AG08396 (cell line): Measurements from ENCODE around the gene NDUFS3.
"Not testable (repeated sequence)": the region's sequence is repeated elsewhere in the genome, so short reads cannot be mapped to it uniquely, and the experiment has no call there.

Experiments
- DNase-seq: peaks from one replicate; pipeline ENCODE4 v3.0.0; 2012; ENCODE audit warnings: low spot score, mixed read lengths

The NDUFS3 gene

DNA sequence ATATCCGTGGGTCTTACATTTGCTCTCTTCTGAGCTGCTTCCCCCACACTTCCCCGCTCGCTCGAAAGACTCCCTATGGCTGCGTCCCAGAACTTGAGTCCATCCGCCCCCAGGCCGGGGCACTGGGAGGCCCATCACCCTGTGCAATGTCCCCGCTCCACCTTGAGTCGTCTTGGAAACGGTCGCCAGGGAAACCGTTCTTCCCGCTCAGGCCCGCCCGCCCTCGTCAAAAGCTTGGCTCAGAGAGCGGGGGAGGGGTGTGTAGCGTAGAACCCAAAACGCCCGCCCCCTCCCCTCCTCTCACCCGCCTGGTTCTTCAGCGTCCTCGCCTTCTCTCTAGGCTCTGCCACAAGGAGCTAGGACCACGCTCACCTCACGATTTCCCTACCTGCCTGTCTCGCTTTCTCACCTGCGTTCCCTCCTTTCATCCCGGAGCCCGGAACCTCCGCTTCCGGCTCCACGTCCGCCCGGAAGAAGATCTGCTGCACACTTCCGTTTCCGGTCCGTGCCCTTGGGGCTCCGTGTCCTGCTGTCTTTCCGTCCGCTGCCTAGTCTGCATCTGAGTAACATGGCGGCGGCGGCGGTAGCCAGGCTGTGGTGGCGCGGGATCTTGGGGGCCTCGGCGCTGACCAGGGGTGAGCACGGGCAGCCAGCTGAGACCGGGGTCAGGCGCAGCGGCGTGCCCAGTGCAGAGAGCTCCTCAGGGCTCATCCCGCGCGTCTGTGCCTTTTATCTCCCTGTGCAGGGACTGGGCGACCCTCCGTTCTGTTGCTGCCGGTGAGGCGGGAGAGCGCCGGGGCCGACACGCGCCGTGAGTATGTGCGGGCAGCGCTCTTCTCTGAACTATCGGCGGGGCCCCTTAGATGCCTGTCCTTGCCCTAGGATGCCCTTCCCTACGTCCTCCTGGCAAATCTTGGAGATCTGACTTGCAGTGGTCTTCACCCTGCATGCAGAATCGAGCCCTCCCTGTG lies at the start of gene NDUFS3, which contains the start of gene KBTBD4:
NDUFS3 (plus strand) TSS at position 551 of the 971 bp plus-strand sequence; CDS start at position 569, 18 bp downstream.
KBTBD4 (minus strand) TSS at position 447 of the 971 bp plus-strand sequence; CDS start at position 428, 19 bp downstream.
- peak; percentile 92 for DNase-seq

DNA sequence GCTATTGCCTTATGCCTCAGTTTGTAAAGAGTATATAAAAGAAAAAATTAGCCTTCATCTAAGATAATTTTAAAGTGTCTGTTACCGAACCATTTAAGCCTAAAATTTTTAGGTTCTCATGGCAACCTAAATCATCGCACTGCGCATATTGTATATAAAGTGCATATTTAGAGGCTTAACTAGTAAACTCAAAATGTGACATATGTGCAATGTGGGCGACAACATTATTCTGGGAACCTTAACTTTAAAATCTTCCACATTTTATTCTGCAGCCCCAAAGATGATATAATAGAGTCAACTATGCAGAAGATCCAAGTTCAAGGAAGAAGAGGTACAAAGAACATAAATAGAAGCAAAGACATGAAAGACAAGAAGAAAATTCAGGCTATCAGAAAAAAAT lies 48.9 kb upstream of the NDUFS3 start:
- DNase-seq, result no peak

- DNase-seq, result not testable (repeated sequence)
Observed at GRCh38 chr11:47530721-47531120, 48.2 kb upstream of the NDUFS3 start.

GRCh38 chr11:47531666-47532065 lies 47.2 kb upstream of the NDUFS3 start:
- DNase-seq, result no peak

DNA sequence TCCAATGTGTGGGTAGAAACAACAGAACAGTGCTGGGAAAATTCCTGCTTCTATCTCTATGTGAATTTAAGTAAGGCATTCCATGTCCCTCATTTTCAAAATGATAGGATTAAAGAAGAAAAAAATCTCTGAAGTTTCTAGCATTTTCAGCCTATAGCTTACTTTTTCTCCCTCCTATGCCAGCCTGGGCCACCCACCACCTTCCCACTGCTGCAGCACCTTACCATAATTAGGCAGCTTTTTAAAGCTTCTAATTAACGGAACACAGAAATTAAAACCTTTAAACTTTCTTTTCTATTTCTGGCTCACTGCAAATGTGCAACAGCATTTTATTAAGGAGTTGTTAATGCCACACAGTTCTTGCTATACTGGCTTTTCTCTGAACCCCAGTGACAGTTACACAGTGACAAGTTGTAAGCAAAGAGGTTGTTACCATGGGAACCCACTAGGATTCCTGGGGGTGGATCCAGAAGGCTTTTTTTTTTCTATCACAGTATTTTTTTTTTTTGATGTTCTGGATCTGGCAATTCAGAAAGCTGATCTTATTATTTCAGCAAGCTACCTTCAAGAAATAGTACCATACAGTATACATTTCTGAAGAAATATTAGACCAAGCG lies 46.2 kb upstream of the NDUFS3 start:
- no peak for DNase-seq

GRCh38 chr11:47533690-47534151 lies 45.2 kb upstream of the NDUFS3 start:
- peak; percentile 25 for DNase-seq

GRCh38 chr11:47534704-47535251 lies 44.1 kb upstream of the NDUFS3 start:
- DNase-seq, result no peak

GRCh38 chr11:47536915-47537314 lies 42.0 kb upstream of the NDUFS3 start:
- DNase-seq, result no peak

- no peak for DNase-seq
Observed at GRCh38 chr11:47538741-47539565, 39.9 kb upstream of the NDUFS3 start.

GRCh38 chr11:47539681-47540039 lies 39.2 kb upstream of the NDUFS3 start:
- no peak for DNase-seq

DNA sequence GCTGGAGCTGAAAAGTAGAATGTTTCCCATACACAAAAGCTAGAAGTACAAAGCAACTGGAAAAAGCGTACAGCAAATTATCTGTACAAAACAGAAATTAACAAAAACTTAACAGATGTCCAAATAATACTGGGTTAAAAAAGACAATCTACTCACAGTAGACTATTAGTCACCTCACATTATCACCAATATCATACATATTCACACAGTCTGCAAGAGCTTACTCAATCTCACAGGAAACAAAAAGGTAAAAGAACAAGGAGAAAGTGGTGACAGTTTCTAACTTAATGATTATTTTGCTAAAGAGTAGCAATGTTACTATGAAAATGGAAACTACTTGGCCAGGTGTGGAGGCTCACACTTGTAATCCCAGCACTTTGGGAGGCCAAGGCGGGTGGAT lies 37.8 kb upstream of the NDUFS3 start:
- DNase-seq, result no peak

- DNase-seq, result no peak
Observed at GRCh38 chr11:47545298-47545697, 33.6 kb upstream of the NDUFS3 start.

GRCh38 chr11:47546274-47546673 lies 32.6 kb upstream of the NDUFS3 start:
- not testable (repeated sequence) for DNase-seq

GRCh38 chr11:47550288-47551047 lies 28.4 kb upstream of the NDUFS3 start:
- no peak for DNase-seq

- DNase-seq, result no peak
Observed at GRCh38 chr11:47551086-47551485, 27.8 kb upstream of the NDUFS3 start.

DNA sequence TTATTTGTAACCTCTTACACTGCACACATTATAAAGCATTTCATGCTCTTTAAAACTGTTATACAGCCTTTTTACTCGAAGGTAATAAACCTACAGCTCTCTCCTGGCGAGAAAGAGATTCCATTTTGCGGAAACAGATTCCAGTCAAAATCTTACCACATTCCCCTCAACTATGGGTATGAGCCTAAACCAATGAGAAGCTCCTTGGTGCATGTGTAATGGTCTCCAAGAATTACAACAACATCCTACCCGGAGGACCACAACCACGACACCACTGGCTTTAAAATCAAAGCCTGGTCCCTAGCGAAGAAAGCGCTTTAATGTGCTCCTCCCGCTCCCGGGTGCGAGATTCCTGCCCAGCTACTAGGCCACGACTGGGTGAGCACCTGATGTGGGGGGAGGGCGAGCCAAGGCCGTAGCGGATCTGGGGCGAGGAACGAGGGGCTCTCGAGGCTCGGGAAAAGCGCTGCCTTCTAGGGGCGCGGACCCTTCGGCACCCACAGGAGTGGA lies 26.8 kb upstream of the NDUFS3 start:
- DNase-seq, result peak; percentile 44

DNA sequence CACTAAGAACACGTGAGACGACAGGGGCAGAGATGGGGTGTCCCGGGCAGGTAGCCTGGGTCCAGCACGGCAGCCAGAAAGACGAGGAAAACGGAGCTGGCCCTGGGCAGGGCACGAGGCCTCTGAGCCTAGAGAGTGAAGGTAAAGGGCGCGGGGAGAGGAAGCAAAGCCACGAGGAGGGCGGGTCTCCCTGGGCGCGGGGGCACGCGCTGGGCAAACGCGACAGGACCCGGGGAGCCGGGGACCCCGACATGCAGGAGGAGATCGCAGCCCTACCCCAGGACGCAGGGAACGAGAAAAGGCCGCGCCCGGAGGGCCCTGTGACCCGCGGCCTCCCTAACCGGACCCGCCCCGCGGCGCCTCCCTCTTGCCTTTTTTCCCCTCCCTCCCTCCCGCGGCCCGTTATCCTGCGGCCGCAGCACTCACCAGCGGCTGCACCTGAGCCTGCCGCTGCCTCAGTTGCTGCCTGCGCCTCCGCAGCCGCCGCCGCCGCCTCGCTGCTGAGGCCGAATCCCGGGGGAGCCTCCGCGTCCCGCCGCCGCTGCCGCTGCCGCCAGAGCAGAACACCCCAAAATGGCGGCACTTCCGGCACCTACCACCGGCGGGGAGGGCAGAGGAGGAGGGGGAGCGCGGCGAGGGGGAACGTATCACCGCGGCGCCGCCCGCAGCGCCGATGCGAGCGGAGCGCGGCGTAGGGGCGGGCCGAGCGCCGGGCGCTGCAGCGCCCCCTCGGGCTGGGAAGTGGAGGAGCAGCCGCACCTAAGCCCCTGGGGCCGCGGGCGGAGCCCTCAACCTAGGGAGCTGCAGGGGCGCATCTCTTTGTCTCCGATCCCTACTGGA lies 26.1 kb upstream of the NDUFS3 start, which contains the start of gene CELF1:
CELF1 (minus strand) TSS at position 567 of the 840 bp plus-strand sequence. CDS start 53,609 bp downstream, outside the sequence.
- DNase-seq, result peak; percentile 95

DNA sequence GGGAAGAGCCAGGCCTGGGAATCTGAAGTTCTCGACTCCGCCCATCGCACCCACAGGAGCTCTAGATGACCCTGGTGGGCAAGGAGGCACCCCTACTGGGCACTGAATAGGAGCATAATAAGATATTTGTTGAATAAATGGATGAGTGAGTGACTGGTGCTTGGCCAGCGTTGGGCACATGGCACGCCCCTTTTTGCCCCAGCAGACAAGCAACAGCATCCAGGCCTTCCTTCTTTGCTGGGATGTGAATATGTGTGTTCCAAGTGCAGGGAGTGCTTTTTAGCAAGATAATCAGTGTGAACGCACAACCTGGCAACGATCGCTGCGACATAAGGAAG lies 25.5 kb upstream of the NDUFS3 start:
- no peak for DNase-seq

DNA sequence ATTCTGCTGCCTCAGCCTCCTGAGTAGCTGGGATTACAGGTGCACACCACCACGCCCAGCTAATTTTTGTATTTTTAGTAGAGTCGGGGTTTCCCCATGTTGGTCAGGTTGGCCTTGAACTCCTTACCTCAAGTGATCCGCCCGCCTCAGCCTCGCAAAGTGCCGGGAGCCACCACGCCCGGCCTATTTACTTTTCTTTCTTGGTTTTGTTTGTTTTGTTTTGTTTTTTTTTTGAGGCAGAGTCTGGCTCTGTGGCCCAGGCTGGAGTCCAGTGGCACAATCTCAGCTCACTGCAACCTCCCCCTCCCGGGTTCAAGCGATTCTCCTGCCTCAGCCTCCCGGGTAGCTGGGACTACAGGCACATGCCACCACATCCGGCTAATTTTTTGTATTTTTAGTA lies 21.9 kb upstream of the NDUFS3 start:
- not testable (repeated sequence) for DNase-seq

DNA sequence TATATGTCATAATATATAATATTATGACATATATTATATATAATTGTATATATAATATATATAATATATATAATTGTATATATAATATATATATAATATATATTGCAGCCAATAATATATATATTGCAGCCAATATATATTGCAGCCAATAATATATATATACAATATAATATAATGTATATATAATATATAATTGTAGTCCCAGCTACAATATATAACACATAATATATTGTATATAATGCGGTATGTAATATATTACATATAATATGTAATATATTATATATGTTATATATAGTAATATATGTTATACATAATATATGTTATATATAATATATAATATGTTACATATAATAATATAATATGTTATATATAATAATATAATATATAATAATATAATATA lies 20.2 kb upstream of the NDUFS3 start:
- DNase-seq, result no peak
